Measurements from ENCODE around the gene RAD21L1. TPM values are rescaled to one million over a fixed set of nuclear protein-coding genes. Genes with fewer than 3 reads are reported as not detected.
"Not testable (repeated sequence)": the region's sequence is repeated elsewhere in the genome, so short reads cannot be mapped to it uniquely, and the experiment has no call there.

RAD21L1 gene
- total RNA-seq, 1 donor from 2014 or later, result not detected

DNA sequence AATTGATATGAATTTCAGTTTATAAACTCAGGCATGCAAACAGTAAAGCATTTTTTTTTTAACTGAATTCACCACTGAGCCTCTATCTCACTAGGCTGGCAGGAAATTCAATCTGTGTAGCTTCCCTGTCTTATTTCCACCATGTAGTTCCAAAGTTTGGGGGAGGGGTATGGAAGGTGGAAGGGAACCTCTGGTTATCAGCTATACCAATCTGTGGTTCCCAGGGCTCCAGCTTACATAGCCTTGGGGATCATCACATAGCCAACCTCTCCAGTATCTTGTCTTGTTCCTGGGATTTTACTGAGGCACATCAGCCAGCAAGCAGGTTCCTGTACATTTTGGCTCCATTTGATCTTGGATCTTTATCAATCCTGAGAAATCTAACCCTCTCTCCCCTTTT lies 15.6 kb downstream of the RAD21L1 start:
- Mint-ChIP-seq H3K36me3 (no peaks in the 10 kb centered on the region), H3K27me3 (ENCODE audit: low read depth) (peaks cover 29% of the 10 kb centered on the region), H3K4me1 (no peaks in the 10 kb centered on the region), H3K9me3 (no peaks in the 10 kb centered on the region), H3K27ac (no peak overlapping the region), H3K4me3 (no peak overlapping the region)
- no peak for DNase-seq (ENCODE audit: low spot score in 2 of 2, unreplicated experiment in 2 of 2)
- TF ChIP-seq, protein P1, sequence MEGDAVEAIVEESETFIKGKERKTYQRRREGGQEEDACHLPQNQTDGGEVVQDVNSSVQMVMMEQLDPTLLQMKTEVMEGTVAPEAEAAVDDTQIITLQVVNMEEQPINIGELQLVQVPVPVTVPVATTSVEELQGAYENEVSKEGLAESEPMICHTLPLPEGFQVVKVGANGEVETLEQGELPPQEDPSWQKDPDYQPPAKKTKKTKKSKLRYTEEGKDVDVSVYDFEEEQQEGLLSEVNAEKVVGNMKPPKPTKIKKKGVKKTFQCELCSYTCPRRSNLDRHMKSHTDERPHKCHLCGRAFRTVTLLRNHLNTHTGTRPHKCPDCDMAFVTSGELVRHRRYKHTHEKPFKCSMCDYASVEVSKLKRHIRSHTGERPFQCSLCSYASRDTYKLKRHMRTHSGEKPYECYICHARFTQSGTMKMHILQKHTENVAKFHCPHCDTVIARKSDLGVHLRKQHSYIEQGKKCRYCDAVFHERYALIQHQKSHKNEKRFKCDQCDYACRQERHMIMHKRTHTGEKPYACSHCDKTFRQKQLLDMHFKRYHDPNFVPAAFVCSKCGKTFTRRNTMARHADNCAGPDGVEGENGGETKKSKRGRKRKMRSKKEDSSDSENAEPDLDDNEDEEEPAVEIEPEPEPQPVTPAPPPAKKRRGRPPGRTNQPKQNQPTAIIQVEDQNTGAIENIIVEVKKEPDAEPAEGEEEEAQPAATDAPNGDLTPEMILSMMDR (IDR thresholded peaks at IDR 0.05; ENCODE audit: unreplicated experiment), result no peak

DNA sequence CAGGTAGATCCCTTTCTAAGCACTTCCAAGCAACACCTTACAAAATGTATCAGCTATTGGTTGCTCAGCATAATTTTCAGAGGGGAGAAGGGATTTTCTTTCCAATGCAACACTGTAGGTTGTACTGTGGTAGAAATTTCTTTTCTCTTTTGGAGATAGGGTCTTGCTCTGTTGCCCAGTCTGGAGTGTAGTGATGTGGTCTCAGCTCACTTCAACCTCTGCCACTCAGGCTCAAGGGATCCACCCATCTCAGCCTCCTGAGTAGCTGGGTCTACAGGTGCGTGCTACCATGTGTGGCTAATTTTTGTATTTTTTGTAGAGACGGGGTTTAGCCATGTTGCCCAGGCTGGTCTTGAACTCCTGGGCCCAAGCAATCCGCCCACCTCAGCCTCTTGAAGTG lies 16.3 kb downstream of the RAD21L1 start:
- H3K4me1 Mint-ChIP-seq, result no peaks in the 10 kb centered on the region
- no peak overlapping the region for H3K4me3 Mint-ChIP-seq
- H3K36me3 Mint-ChIP-seq, result no peaks in the 10 kb centered on the region
- no peaks in the 10 kb centered on the region for H3K9me3 Mint-ChIP-seq
- no peak overlapping the region for H3K27ac Mint-ChIP-seq
- TF ChIP-seq, protein P1 (IDR thresholded peaks at IDR 0.05; ENCODE audit: unreplicated experiment), result no peak
- peaks cover 22% of the 10 kb centered on the region for H3K27me3 Mint-ChIP-seq (ENCODE audit: low read depth)
- DNase-seq (ENCODE audit: low spot score in 2 of 2, unreplicated experiment in 2 of 2), result no peak

DNA sequence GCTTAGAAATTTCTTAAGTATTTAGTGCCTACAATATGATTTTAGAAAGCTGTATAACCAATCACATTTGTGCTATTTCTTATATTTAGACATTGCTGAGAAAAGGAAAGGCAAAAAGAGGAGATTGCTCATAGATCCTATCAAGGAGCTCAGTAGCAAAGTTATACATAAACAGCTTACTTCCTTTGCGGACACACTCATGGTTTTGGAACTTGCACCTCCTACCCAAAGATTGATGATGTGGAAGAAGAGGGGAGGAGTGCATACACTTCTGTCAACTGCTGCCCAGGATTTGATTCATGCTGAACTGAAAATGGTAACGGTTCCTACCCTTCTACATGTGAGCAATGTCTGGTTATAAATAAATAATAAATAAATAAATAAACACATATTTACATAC lies 16.7 kb downstream of the RAD21L1 start:
- Mint-ChIP-seq H3K4me3 (no peak overlapping the region), H3K36me3 (no peaks in the 10 kb centered on the region), H3K27ac (no peak overlapping the region), H3K27me3 (ENCODE audit: low read depth) (peaks cover 19% of the 10 kb centered on the region), H3K4me1 (no peaks in the 10 kb centered on the region), H3K9me3 (no peaks in the 10 kb centered on the region)
- TF ChIP-seq, protein P1 (IDR thresholded peaks at IDR 0.05; ENCODE audit: unreplicated experiment), result no peak
- no peak for DNase-seq (ENCODE audit: low spot score in 2 of 2, unreplicated experiment in 2 of 2)

DNA sequence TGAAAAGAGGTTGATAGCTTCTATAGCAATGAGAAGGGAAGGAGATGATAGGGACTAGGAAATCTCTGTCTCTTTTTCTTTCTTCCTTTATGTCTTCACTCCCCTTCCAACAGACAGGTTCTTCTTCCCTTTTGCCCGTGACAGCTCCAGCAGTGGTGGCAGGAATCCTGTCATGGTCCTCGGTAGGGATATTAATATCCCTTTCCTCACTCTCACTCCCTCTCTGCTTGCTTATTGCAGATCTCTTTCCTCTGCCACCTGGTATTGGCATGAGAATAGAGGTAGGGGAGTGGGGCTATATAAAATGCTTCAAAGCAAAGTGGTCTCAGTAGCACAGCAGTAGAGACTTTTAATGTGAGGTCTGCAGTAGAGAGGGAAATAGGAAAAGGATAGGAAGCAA lies 19.7 kb downstream of the RAD21L1 start:
- Mint-ChIP-seq H3K4me3 (no peak overlapping the region), H3K9me3 (no peaks in the 10 kb centered on the region), H3K4me1 (no peaks in the 10 kb centered on the region), H3K27me3 (ENCODE audit: low read depth) (peaks cover 15% of the 10 kb centered on the region), H3K36me3 (no peaks in the 10 kb centered on the region), H3K27ac (no peak overlapping the region)
- DNase-seq (ENCODE audit: low spot score in 2 of 2, unreplicated experiment in 2 of 2), result no peak
- TF ChIP-seq, protein P1 (IDR thresholded peaks at IDR 0.05; ENCODE audit: unreplicated experiment), result no peak

DNA sequence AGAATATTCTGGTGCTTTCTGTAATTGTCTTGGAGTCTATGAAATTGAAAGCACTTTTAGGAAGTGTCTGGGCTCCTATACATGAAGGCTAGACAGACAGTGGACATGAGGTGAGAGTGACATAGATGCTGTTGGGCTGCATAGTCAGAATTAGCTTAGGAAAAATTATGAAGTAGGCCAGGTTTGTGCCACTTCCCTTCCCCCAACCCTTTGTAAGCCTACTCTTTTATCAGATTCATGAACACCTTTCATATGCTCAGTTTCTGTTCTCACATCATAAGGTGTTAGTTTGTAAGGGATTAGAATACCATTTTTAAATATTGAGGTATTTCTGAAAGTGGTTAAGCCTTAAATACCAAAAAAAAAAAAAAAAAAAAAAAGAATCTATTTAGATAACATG lies 21.8 kb downstream of the RAD21L1 start:
- Mint-ChIP-seq H3K9me3 (peaks cover 6% of the 10 kb centered on the region), H3K27ac (no peak overlapping the region), H3K27me3 (ENCODE audit: low read depth) (peaks cover 18% of the 10 kb centered on the region), H3K4me3 (no peak overlapping the region), H3K36me3 (no peaks in the 10 kb centered on the region), H3K4me1 (no peaks in the 10 kb centered on the region)
- TF ChIP-seq, protein P1 (IDR thresholded peaks at IDR 0.05; ENCODE audit: unreplicated experiment), result no peak
- DNase-seq (ENCODE audit: low spot score in 2 of 2, unreplicated experiment in 2 of 2), result no peak

DNA sequence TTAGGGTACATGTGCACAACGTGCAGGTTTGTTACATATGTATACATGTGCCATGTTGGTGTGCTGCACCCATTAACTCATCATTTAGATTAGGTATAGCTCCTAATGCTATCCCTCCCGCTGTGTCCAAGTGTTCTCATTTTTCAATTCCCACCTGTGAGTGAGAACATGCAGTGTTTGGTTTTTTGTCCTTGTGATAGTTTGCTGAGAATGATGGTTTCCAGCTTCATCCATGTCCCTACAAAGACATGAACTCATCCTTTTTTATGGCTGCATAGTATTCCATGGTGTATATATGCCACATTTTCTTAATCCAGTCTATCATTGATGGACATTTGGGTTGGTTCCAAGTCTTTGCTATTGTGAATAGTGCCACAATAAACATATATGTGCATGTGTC lies 24.4 kb downstream of the RAD21L1 start:
- peaks cover 29% of the 10 kb centered on the region for H3K27me3 Mint-ChIP-seq (ENCODE audit: low read depth)
- H3K9me3 Mint-ChIP-seq; DNase-seq (ENCODE audit: low spot score in 2 of 2, unreplicated experiment in 2 of 2); H3K27ac Mint-ChIP-seq; H3K36me3 Mint-ChIP-seq; H3K4me3 Mint-ChIP-seq; H3K4me1 Mint-ChIP-seq: not testable (repeated sequence)

Measured in mesothelial cell of epicardium (in vitro differentiated cells).